ENCODE data around the gene RNF208. TPM values are rescaled to one million over a fixed set of nuclear protein-coding genes. Genes with fewer than 3 reads are reported as not detected.

The RNF208 gene
- total RNA-seq, 1 donor from 2014 or later = 5.8 TPM

DNA sequence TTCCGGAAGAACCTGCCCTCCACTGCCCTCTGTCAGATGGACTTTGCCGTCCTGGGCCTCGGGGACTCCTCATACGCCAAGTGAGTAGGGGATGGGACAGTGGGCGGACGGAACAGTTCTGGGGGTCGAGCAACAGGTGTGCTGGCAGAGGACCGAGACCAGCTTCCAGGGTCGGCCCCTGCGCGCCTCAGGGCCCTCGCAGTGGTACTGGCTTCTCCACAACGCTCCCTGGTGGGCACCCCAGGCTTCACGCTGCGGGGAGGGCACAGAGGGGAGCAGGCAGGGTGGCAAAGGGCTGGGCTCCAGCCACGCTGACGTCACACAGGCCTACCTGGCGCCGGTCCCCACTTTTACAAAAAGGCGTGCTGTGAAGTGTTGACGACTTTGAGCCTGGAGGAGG, 9.5 kb downstream of the RNF208 start:
- TF ChIP-seq, protein P1, sequence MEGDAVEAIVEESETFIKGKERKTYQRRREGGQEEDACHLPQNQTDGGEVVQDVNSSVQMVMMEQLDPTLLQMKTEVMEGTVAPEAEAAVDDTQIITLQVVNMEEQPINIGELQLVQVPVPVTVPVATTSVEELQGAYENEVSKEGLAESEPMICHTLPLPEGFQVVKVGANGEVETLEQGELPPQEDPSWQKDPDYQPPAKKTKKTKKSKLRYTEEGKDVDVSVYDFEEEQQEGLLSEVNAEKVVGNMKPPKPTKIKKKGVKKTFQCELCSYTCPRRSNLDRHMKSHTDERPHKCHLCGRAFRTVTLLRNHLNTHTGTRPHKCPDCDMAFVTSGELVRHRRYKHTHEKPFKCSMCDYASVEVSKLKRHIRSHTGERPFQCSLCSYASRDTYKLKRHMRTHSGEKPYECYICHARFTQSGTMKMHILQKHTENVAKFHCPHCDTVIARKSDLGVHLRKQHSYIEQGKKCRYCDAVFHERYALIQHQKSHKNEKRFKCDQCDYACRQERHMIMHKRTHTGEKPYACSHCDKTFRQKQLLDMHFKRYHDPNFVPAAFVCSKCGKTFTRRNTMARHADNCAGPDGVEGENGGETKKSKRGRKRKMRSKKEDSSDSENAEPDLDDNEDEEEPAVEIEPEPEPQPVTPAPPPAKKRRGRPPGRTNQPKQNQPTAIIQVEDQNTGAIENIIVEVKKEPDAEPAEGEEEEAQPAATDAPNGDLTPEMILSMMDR (IDR thresholded peaks at IDR 0.05) = no peak
- H3K27ac ChIP-seq = no peak overlapping the region
- no peaks in the 10 kb centered on the region for H3K9me3 ChIP-seq
- no peaks in the 10 kb centered on the region for H3K27me3 ChIP-seq (ENCODE audit: low read depth)
- ATAC-seq = no peak
- intact Hi-C loops (cut with DNase I) = no loop called here
- no peak for DNase-seq
- H3K36me3 ChIP-seq = peaks cover 24% of the 10 kb centered on the region
- no peak overlapping the region for H3K4me3 ChIP-seq
- H3K4me1 ChIP-seq = peaks cover 7% of the 10 kb centered on the region

GRCh38 chr9:137211532-137211931, 10.5 kb downstream of the RNF208 start:
- H3K4me1 ChIP-seq = peaks cover 7% of the 10 kb centered on the region
- DNase-seq = no peak
- ATAC-seq = no peak
- H3K4me3 ChIP-seq = no peak overlapping the region
- no peaks in the 10 kb centered on the region for H3K9me3 ChIP-seq
- H3K36me3 ChIP-seq = peaks cover 23% of the 10 kb centered on the region
- H3K27ac ChIP-seq = no peak overlapping the region
- intact Hi-C loops (cut with DNase I) = no loop called here
- H3K27me3 ChIP-seq (ENCODE audit: low read depth) = no peaks in the 10 kb centered on the region
- TF ChIP-seq, protein P1 (IDR thresholded peaks at IDR 0.05) = no peak

GRCh38 chr9:137206602-137207001, 15.4 kb downstream of the RNF208 start:
- Histone ChIP-seq H3K9me3 (no peaks in the 10 kb centered on the region), H3K27ac (no peak overlapping the region), H3K36me3 (peaks cover 8% of the 10 kb centered on the region), H3K4me3 (peak overlapping the region; percentile 100), H3K27me3 (ENCODE audit: low read depth) (no peaks in the 10 kb centered on the region), H3K4me1 (peaks cover 31% of the 10 kb centered on the region)
- intact Hi-C loops (cut with DNase I) = no loop called here
- DNase-seq (no peak), ATAC-seq (no peak)
- TF ChIP-seq, protein P1 (IDR thresholded peaks at IDR 0.05) = no peak

GRCh38 chr9:137205126-137206069, 16.6 kb downstream of the RNF208 start, which contains the start of the genes NDOR1 and TMEM203:
Gene NDOR1 (plus strand): TSS chr9:137205700. CDS start chr9:137205778, 78 bp downstream.
Gene TMEM203 (minus strand): TSS chr9:137205648. CDS start chr9:137205414, 234 bp downstream.
- peak within 1 kb of the TSS; percentile 100 for H3K4me3 ChIP-seq
- peaks cover 8% of the 10 kb centered on the region for H3K36me3 ChIP-seq
- DNase-seq (peak; percentile 94), ATAC-seq (peak; percentile 76 to 83)
- no peaks in the 10 kb centered on the region for H3K9me3 ChIP-seq
- intact Hi-C loops (cut with DNase I) = no loop called here
- H3K27ac ChIP-seq = peak within 1 kb of the TSS; percentile 95
- H3K27me3 ChIP-seq (ENCODE audit: low read depth) = no peaks in the 10 kb centered on the region
- TF ChIP-seq, protein P1 (IDR thresholded peaks at IDR 0.05) = no peak
- H3K4me1 ChIP-seq = peaks cover 35% of the 10 kb centered on the region

DNA sequence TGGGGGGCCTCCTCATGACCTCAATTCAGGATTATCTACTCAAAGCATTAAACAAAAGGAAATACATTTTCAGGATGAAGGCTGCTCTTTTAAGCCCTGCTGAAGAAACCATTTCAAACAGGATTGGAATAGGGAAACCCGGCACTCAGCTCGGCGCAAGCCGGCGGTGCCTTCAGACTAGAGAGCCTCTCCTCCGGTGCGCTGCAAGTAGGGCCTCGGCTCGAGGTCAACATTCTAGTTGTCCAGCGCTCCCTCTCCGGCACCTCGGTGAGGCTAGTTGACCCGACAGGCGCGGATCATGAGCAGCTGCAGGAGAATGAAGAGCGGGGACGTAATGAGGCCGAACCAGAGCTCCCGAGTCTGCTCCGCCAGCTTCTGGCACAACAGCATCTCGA, 17.3 kb downstream of the RNF208 start:
- TF ChIP-seq, protein P1 (IDR thresholded peaks at IDR 0.05) = no peak
- intact Hi-C loops (cut with DNase I) = no loop called here
- Histone ChIP-seq H3K27ac (peak overlapping the region; percentile 95), H3K27me3 (ENCODE audit: low read depth) (no peaks in the 10 kb centered on the region), H3K4me1 (peaks cover 36% of the 10 kb centered on the region), H3K9me3 (no peaks in the 10 kb centered on the region), H3K36me3 (peaks cover 8% of the 10 kb centered on the region), H3K4me3 (peak overlapping the region; percentile 100)
- DNase-seq (no peak), ATAC-seq (no peak)

Data from lower lobe of right lung (tissue), 2 donors.